HEK293 (cell line): ENCODE measurements around the gene PCSK9.

ENCODE experiments used
- CTCF ChIA-PET: fragments of 350-600 bp; formaldehyde crosslinking; extraction: SDS; loops from one replicate; lab custom pipeline; 2021; ENCODE audit warnings: antibody characterized with exemption; lab: Yijun Ruan, JAX
- POLR2A ChIA-PET: fragments of 300-600 bp; formaldehyde crosslinking; extraction: SDS; loops from one replicate; lab custom pipeline; 2020; ENCODE audit warnings: antibody characterized with exemption, inconsistent platforms; lab: Yijun Ruan, JAX
- H3K27ac ChIP-seq: fragments of 200-500 bp; sonication (Bioruptor generic); 2 replicates; pipeline ENCODE4 v1.5.1; 2014; ENCODE audit warnings: low read depth, low read length, control low read depth, inconsistent platforms; ENCODE audit errors: extremely low read depth
- H3K36me3 ChIP-seq, 2 experiments: fragments of 200-500 bp in 1 of 2; sonication (Bioruptor generic) in 1 of 2; 1 replicate in 1 of 2; 2 replicates in 1 of 2; pipeline ENCODE4 v1.5.1; 2014 to 2017; ENCODE audit warnings: inconsistent platforms in 2 of 2, low read length in 2 of 2; ENCODE audit not compliant: control insufficient read depth in 2 of 2, insufficient read depth in 1 of 2
- H3K4me1 ChIP-seq: fragments of 200-500 bp; sonication (Bioruptor generic); 2 replicates; pipeline ENCODE4 v1.5.1; 2014; ENCODE audit warnings: mild to moderate bottlenecking, low read length, inconsistent platforms; ENCODE audit not compliant: control insufficient read depth, insufficient read depth
- H3K4me3 ChIP-seq: 2 replicates; pipeline ENCODE4 v1.5.1; 2011; ENCODE audit warnings: low read depth, mild to moderate bottlenecking, control low read depth, low read length, moderate library complexity
- H3K9me3 ChIP-seq: fragments of 200-500 bp; sonication (Bioruptor generic); 2 replicates; pipeline ENCODE4 v1.5.1; 2014; ENCODE audit warnings: low read depth, low read length, inconsistent platforms; ENCODE audit not compliant: control insufficient read depth, insufficient read depth
- KLF7 ChIP-seq: fragments of 450-650 bp; formaldehyde crosslinking; IDR thresholded peaks from 2 replicates; pipeline ENCODE4 v1.5.1; 2016; ENCODE audit warnings: missing biosample characterization, missing genetic modification characterization, borderline replicate concordance
- OSR2 ChIP-seq: fragments of 450-650 bp; formaldehyde crosslinking; IDR thresholded peaks from 2 replicates; pipeline ENCODE4 v1.5.1; 2016; ENCODE audit warnings: missing biosample characterization, missing genetic modification characterization
- TRIM28 ChIP-seq: IDR thresholded peaks from 2 replicates; pipeline ENCODE4 v1.6.1; 2011; ENCODE audit warnings: low read length, control low read depth, borderline replicate concordance
- ZBTB11 ChIP-seq: fragments of 450-650 bp; formaldehyde crosslinking; conservative IDR thresholded peaks from 2 replicates; pipeline ENCODE4 v1.5.1; 2016; ENCODE audit warnings: low read depth, missing biosample characterization, missing genetic modification characterization
- ZBTB26 ChIP-seq: fragments of 450-650 bp; formaldehyde crosslinking; optimal IDR thresholded peaks from 2 replicates; pipeline ENCODE3; 2016; ENCODE audit warnings: missing biosample characterization, mild to moderate bottlenecking, missing genetic modification characterization
- ZBTB7A ChIP-seq: fragments of 450-650 bp; formaldehyde crosslinking; IDR thresholded peaks from 2 replicates; pipeline ENCODE4 v1.5.1; 2016; ENCODE audit warnings: low read depth, missing biosample characterization, missing genetic modification characterization
- ZEB2 ChIP-seq: fragments of 450-650 bp; formaldehyde crosslinking; IDR thresholded peaks from 2 replicates; pipeline ENCODE4 v1.5.1; 2016; ENCODE audit warnings: missing biosample characterization, missing genetic modification characterization
- ZNF138 ChIP-seq: fragments of 450-650 bp; formaldehyde crosslinking; IDR thresholded peaks from 2 replicates; pipeline ENCODE4 v1.5.1; 2016; ENCODE audit warnings: missing biosample characterization, missing genetic modification characterization, borderline replicate concordance
- ZNF16 ChIP-seq: fragments of 450-650 bp; formaldehyde crosslinking; IDR thresholded peaks from 2 replicates; pipeline ENCODE4 v1.5.1; 2016; ENCODE audit warnings: low read depth, missing biosample characterization, missing genetic modification characterization
- ZNF394 ChIP-seq: fragments of 450-650 bp; formaldehyde crosslinking; IDR thresholded peaks from 2 replicates; pipeline ENCODE4 v1.5.1; 2016; ENCODE audit warnings: missing biosample characterization, missing genetic modification characterization, mild to moderate bottlenecking, moderate library complexity, borderline replicate concordance
- ZNF404 ChIP-seq: fragments of 450-650 bp; formaldehyde crosslinking; IDR thresholded peaks from 2 replicates; pipeline ENCODE4 v1.5.1; 2017; ENCODE audit warnings: missing biosample characterization, missing genetic modification characterization
- ZNF416 ChIP-seq: fragments of 450-650 bp; formaldehyde crosslinking; IDR thresholded peaks from 2 replicates; pipeline ENCODE4 v1.5.1; 2016; ENCODE audit warnings: missing biosample characterization, missing genetic modification characterization
- ZNF423 ChIP-seq: fragments of 450-650 bp; formaldehyde crosslinking; IDR thresholded peaks from 2 replicates; pipeline ENCODE4 v1.5.1; 2016; ENCODE audit warnings: missing biosample characterization, missing genetic modification characterization
- ZNF518A ChIP-seq: fragments of 450-650 bp; formaldehyde crosslinking; conservative IDR thresholded peaks from 2 replicates; pipeline ENCODE4 v1.5.1; 2016; ENCODE audit warnings: low read depth, missing biosample characterization, missing genetic modification characterization
- ZNF529 ChIP-seq: fragments of 450-650 bp; formaldehyde crosslinking; IDR thresholded peaks from 2 replicates; pipeline ENCODE4 v1.5.1; 2017; ENCODE audit warnings: missing genetic modification characterization, missing biosample characterization; ENCODE audit not compliant: insufficient replicate concordance
- ZNF530 ChIP-seq: fragments of 450-650 bp; formaldehyde crosslinking; IDR thresholded peaks from 2 replicates; pipeline ENCODE4 v1.5.1; 2016; ENCODE audit warnings: low read depth, missing biosample characterization, missing genetic modification characterization
- ZNF704 ChIP-seq: fragments of 450-650 bp; formaldehyde crosslinking; IDR thresholded peaks from 2 replicates; pipeline ENCODE4 v1.5.1; 2016; ENCODE audit warnings: missing biosample characterization, missing genetic modification characterization
- ZNF785 ChIP-seq: fragments of 450-650 bp; formaldehyde crosslinking; IDR thresholded peaks from 2 replicates; pipeline ENCODE4 v1.5.1; 2016; ENCODE audit warnings: missing biosample characterization, missing genetic modification characterization
- ZSCAN16 ChIP-seq: fragments of 450-650 bp; formaldehyde crosslinking; IDR thresholded peaks from 2 replicates; pipeline ENCODE4 v1.5.1; 2016; ENCODE audit warnings: missing biosample characterization, missing genetic modification characterization
- ZSCAN5A ChIP-seq: fragments of 450-650 bp; formaldehyde crosslinking; IDR thresholded peaks from 2 replicates; pipeline ENCODE4 v1.5.1; 2016; ENCODE audit warnings: missing biosample characterization, missing genetic modification characterization

PCSK9 gene

GRCh38 chr1:55010194-55010886 is 29.0 kb upstream of the PCSK9 start:
- Histone ChIP-seq H3K27ac (no peak overlapping the region), H3K36me3 (no peaks in the 10 kb centered on the region)
- no peak for TF ChIP-seq ZNF416 (tag by site-specific recombination)
- TF ChIP-seq ZNF423 (tag by site-specific recombination): no peak
- no peak for TF ChIP-seq ZNF16 (tag by site-specific recombination)
- TF ChIP-seq, all 188 proteins: peak for 0
- ChIA-PET CTCF (interaction anchor here (1.4 to 2.4 kb wide), 2 partner anchors 11 to 14 kb away, joined by 9 to 12 read pairs; no protein-coding TSS in a partner anchor), POLR2A (no interaction called here)
- no peaks in the 10 kb centered on the region for H3K4me1 ChIP-seq
- H3K9me3 ChIP-seq: no peaks in the 10 kb centered on the region
- no peak overlapping the region for H3K4me3 ChIP-seq

GRCh38 chr1:55010887-55011217 is 28.5 kb upstream of the PCSK9 start:
- no peak overlapping the region for H3K27ac ChIP-seq
- H3K9me3 ChIP-seq: no peaks in the 10 kb centered on the region
- H3K4me3 ChIP-seq: no peak overlapping the region
- CTCF ChIA-PET: interaction anchor here (2.4 kb wide), 1 partner anchor 11 kb away, joined by 12 read pairs; no protein-coding TSS in a partner anchor
- POLR2A ChIA-PET: no interaction called here
- no peaks in the 10 kb centered on the region for H3K4me1 ChIP-seq
- H3K36me3 ChIP-seq: no peaks in the 10 kb centered on the region
- no peak for TF ChIP-seq ZEB2 (tag by site-specific recombination)
- TF ChIP-seq ZNF704: no peak
- no peak for TF ChIP-seq KLF7 (tag by site-specific recombination)
- TF ChIP-seq ZNF530 (tag by site-specific recombination): no peak
- TF ChIP-seq ZBTB7A (tag by site-specific recombination): no peak
- no peak for TF ChIP-seq TRIM28
- no peak for TF ChIP-seq ZSCAN5A (tag by site-specific recombination)
- no peak for TF ChIP-seq ZNF529 (tag by site-specific recombination)
- no peak for TF ChIP-seq ZNF785 (tag by site-specific recombination)
- TF ChIP-seq ZBTB26 (tag by site-specific recombination): no peak
- no peak for TF ChIP-seq ZNF518A (tag by site-specific recombination)
- no peak for TF ChIP-seq ZBTB11 (tag by site-specific recombination)
- no peak for TF ChIP-seq ZNF394 (tag by site-specific recombination)
- TF ChIP-seq ZSCAN16 (tag by site-specific recombination): no peak
- TF ChIP-seq ZNF404 (tag by site-specific recombination): no peak
- no peak for TF ChIP-seq ZNF138 (tag by site-specific recombination)
- no peak for TF ChIP-seq OSR2 (tag by site-specific recombination)
